GM20431 (cell line): ENCODE data around the gene IER5.
"Not testable (repeated sequence)": the region's sequence is repeated elsewhere in the genome, so short reads cannot be mapped to it uniquely, and the experiment has no call there.

ENCODE experiments used
- in situ Hi-C: fragments of 300-500 bp; cut with MseI, MboI; formaldehyde crosslinking; loops from one replicate; pipeline ENCODE4 v1.15.0; 2020; ENCODE audit warnings: low sequenced_read_pairs; ENCODE audit not compliant: unreplicated experiment

Gene IER5

GRCh38 chr1:181088079-181089016, at the start of gene IER5:
Gene IER5 (plus strand): TSS chr1:181088700. CDS start chr1:181088903, 203 bp downstream.
- in situ Hi-C loops, result loop anchor here (10.0 kb wide), 1 partner anchor 46 kb away; no protein-coding TSS in a partner anchor

DNA sequence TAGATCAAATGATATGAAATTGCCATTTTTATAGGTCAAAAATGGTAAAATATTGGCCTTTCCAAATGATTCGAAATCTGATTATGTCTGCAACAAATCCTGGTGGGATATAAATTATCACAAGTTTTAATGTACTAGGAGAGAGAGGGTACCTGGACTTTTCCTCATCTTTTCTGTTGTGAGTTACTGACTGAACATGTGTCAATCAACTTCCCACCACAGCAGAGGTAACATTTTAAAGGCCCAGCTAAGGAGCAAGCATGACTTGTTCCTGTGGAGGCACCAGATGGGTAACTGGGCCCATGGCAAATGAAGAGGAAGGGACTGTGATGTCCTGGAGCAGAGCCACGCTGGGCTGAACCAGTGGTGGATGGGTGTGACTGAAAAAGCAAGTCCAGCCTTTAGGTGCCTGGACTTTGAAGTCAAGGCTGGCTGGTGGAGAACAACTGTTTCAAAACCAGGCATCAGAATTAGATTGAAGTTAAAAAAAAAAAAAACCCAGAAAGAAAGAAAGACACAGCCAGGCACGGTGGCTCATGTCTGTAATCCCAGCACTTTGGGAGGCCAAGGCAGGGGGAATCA, 48.1 kb upstream of the IER5 start:
- in situ Hi-C loops, result no loop called here

DNA sequence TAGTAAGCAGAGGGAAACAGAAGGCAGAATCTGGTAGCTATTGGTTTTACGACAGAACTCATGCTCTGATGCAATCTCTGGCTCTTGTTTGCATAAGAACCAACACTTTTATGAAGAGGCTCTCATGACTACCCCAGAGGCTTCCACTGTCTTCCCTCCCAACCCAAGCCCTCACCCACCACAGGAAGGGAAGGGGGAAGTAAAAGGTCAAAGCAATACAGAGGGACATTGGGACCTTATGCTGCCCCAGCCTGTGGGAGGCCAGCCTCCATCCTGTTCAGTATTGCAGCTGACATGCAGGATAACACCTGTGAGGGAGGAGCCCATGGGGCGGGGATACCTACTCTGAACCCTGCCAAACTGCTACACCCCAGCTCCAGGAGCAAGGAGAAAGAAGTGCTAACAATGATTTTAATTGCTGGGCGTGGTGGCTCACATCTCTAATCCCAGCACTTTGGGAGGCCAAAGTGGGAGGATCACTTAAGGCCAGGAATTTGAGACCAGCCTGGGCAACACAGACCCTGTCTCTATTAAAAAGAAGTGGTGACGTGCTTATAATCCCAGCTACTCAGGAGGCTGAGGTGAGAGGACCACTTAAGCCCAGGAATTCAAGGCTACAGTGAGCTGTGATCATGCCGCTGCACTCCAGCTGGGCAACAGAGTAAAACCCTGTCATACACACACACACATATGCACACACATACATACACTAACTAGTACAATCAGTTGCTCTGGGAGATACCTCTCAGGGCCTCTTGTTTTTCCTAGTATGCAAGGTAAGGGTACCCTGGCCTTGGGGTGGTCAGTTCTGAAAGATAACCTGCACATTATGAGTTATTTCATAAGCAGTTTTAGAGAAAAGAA, 45.2 kb upstream of the IER5 start:
- in situ Hi-C loops, result no loop called here

DNA sequence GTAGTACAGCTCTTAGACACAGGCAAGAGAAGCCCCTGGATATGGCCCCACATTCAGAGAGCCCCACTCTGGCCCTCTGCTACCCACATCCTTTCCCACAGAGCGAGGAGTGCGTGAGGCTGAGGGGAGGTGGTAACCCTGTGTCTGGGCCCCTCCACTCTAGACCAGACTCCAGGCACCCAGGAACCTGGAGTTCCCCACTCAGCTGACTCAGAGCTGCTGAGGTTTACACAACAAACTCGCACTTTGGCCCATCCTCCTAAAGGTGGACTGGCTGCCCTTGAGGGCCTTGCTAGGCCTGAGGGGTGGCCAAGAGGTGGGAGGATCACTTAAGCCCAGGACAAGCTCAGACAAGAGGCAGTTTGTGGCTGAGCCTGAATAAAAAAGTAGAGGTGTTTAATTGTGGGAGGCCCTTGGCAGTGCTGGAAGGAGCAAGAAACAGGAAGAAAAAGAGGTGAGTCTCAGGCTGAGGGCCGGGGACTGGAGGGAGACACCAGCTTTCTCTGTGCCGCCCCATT, 44.0 kb upstream of the IER5 start:
- in situ Hi-C loops, result no loop called here

- in situ Hi-C loops, result not testable (repeated sequence)
These were observed 42.6 kb upstream of the IER5 start for GRCh38 chr1:181045946-181046345.

DNA sequence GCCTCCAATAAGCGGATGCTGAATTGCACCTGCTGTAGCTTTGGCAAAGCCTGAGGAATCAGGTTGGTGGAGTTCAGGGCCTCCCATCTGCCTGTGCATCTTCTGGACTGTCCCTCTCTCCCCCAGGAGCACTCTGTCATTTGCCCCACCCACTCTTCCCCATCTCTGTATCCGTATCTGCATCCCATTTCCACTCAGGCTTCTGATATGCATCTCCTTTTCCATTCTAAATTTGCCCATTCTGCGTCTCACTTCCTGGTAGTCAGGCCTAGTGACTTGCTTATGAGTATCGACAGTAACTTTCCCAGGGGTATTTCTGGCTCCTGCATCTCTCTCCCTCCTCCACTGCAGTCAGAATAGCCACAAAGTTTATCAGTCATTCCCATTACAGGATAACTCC, 39.1 kb upstream of the IER5 start:
- in situ Hi-C loops, result no loop called here

- in situ Hi-C loops, result no loop called here
These were observed 37.6 kb upstream of the IER5 start for GRCh38 chr1:181050922-181051321.

DNA sequence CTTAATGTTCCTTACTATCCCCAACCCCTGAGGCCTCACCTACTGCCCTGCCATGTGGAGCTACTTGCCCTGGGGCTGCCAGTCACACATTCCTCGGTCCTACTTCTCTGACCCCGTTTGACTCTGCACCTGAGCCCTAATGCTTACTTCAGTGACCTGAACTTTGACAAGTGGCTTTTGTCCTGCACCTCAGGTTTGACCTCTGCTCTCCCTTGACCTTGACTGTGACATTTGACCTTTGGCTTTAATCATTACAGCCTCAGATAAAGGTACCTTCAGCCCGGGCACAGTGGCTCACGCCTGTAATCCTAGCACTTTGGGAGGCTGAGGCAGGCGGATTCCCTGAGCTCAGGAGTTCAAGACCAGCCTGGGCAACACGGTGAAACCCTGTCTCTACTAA, 31.9 kb upstream of the IER5 start:
- in situ Hi-C loops, result no loop called here

DNA sequence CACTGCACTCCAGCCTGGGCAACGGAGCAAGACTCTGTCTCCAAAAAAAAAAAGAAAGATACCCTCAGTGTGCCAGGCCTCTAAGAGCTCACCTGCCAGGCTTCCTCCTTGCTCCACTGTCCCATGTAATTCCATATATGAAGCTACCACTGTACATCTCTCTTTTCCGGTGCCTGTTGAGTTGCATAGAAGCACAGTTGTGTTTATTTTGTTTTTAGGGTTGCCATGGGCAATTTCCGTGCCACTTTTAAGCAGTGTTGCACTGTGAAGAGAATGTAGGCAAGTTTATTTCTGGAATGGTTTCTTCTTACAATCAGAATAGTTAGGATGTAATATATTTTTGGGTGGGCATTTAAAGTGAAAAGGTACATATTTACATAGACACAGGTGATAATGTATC, 31.4 kb upstream of the IER5 start:
- in situ Hi-C loops, result no loop called here

DNA sequence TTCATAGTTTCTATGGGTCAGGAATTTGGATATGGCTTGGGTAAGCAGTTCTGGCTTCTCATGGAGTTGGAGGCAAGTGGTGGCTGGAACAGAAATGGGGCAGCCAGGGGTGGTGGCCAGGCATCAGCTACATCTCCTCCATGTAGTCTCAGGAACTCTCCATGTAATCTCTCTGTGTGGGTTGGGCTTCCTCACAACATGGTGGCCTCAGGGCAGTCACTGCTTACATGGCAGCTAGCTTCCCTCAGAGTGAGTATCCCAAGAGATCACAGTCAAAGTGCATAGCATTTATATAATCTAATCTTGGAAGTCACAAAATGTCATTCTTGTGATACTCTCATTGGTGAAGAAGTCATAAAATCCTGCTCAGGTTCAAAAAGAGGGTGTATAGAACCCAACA, 29.1 kb upstream of the IER5 start:
- in situ Hi-C loops, result no loop called here

- in situ Hi-C loops, result no loop called here
These were observed 28.4 kb upstream of the IER5 start for GRCh38 chr1:181060066-181060465.

GRCh38 chr1:181060947-181061346, 27.6 kb upstream of the IER5 start:
- in situ Hi-C loops, result not testable (repeated sequence)

- in situ Hi-C loops, result no loop called here
These were observed 27.0 kb upstream of the IER5 start for GRCh38 chr1:181061487-181061886.

DNA sequence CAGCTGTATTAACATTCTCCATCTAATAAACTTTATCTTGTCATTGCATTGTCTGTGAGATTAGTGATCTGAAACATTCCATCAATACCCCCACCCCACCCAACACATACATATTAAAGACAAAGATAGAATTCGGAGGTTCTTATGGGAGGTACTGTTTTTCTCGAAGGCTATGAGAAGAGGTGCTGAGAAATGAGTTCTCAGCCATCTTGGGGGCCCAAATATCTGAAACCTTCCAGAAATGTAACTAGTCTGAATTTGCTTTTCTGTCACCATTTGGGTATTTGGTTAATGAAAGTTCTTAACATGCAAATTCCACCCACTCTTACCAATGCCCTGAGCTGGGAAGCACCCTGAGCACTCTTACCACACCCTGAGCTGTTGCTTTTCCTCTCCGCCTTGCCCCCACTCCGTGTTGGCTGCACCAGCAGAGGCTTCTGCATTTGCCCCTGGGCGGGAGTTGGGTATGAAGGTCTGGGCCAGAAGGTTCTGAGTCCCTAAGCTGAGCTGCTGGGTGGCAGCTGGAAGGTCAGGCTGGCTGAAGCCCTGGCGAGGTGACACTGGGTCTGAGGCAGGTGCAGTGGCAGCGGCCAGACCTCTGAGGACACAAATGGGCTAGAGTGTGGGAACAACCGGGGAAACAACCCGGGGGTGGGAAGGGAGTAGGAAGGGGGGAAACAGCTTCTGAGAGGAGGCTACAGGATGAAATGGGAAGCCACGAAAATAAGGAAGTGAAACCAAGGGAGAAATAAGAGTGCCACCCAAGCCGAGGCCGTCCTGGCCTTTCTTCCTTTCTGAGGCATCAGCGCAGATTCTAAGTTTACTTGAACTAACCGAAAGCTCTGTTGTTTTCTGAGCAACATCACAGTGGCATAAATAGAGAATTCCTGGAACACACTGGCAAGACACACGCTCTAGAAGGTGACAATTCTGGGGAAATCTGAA, 26.3 kb upstream of the IER5 start:
- in situ Hi-C loops, result no loop called here

- in situ Hi-C loops, result no loop called here
These were observed 25.6 kb upstream of the IER5 start for GRCh38 chr1:181062836-181063428.

GRCh38 chr1:181064011-181064623, 24.4 kb upstream of the IER5 start:
- in situ Hi-C loops, result no loop called here

DNA sequence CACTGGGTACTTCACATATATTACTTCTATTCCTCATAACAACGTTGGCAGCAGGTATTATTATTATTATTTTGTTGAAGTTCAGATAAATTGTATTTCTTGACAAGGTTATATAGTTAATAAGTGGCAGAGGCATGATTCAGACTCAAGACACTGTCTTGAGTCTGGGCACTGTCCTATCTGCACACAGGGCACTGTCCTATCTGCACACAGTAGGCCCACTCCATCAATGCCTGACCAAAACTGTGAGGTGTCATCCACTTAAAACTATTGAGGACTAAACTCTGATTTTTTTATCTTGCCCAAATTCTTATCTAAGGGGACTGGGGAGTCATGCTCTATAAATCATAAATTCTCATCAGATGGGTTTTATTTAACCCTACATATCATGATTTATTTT, 23.8 kb upstream of the IER5 start:
- in situ Hi-C loops, result no loop called here

DNA sequence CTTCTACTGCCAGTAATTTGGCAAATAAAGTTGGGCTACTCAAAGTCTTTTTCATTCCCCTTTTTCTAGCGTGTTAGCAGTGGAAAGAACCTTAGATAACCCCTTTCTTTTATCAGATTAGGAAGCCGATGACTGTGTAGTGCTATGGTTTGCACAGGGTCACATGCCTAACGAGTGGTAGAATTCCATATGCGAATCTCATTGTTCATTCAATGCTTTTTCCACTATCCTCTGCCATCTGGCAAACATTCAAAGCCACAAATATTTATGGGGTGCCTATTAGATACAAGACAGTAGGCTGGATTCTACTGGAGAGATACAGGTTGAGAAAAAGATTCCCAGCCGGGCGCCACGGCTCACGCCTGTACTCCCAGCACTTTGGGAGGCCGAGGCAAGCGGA, 14.9 kb upstream of the IER5 start:
- in situ Hi-C loops, result no loop called here
